Measurements from ENCODE around the gene CRYBG3.
"Not testable (repeated sequence)": the region's sequence is repeated elsewhere in the genome, so short reads cannot be mapped to it uniquely, and the experiment has no call there.

The CRYBG3 gene
- total RNA-seq = 14.3 to 33.0 (median 20.2) reads per million in 4 experiments

GRCh38 chr3:97821774-97822358, at the start of gene CRYBG3:
Gene CRYBG3, plus strand, starts transcription at chr3:97822011. Its CDS starts 196 bp downstream, at chr3:97822207.
- peak; percentile 63 for DNase-seq

- no peak for DNase-seq
These were observed 48.9 kb upstream of the CRYBG3 start for GRCh38 chr3:97772926-97773325.

DNA sequence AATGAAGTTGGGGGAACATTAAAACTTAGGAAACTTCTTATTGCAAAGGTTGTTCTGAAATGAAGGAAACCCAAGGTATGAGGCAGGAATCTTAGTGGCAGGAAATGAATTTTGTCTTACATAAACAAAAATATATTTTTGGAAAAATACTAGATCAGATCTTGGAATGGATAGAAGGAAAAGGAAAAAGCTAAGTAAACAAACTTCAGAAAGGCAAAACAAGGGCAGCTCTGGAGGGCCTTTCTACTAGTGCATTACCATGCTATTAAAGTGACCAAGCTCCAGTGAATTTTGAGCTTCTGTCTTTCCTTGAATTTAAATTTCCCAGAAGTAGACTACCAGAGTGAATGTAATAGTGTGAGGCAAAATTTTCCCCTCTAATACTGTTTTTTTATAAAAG, 43.7 kb upstream of the CRYBG3 start:
- no peak for DNase-seq

GRCh38 chr3:97793420-97794019, 28.3 kb upstream of the CRYBG3 start:
- no peak for DNase-seq

GRCh38 chr3:97795951-97796350, 25.9 kb upstream of the CRYBG3 start:
- no peak for DNase-seq

GRCh38 chr3:97804471-97804870, 17.3 kb upstream of the CRYBG3 start:
- DNase-seq = no peak

GRCh38 chr3:97810779-97811390, 10.9 kb upstream of the CRYBG3 start:
- no peak for DNase-seq

GRCh38 chr3:97815149-97815917, 6.5 kb upstream of the CRYBG3 start:
- no peak for DNase-seq

- no peak for DNase-seq
These were observed 5.0 kb upstream of the CRYBG3 start for GRCh38 chr3:97816811-97817210.

DNA sequence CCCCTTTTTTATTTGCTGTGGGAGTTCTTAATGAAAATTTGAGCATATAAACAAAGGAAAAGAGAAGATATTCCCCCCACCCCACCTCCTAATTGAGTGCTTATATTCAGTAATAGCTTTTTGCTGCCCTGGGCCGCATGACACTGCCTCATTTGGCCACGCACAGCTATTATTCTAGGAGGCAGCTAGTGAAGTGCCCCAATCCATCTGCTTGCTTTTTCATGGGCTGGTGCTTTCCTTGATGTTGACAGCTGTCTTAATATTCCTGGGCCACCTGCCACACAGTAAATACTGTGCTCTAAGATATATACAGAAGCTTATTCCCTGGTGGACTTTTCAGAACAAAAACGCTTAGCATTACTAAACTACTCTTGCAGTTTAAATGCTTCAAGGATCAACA, 3.8 kb upstream of the CRYBG3 start:
- no peak for DNase-seq

DNA sequence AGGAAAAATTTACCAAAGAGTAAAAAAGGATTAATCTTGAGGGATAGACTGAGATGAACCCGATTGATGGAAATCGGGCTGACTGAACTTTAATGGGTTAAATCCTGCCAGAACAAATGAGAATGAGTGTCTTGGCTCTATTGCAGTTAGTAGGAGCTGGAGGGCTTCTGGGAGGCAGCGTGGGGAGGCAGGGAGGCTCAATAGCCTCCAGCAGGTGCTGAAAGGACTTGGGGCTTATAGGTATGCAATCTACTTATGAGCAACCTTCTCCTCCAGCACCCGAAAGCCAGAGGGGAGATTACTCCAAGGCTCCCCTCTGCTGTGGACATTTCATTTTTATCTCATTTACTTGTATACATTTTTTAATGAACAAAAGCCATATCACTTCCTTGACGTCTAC, 1.0 kb upstream of the CRYBG3 start:
- DNase-seq = no peak

- peak; percentile 30 for DNase-seq
These were observed 481 bp upstream of the CRYBG3 start for GRCh38 chr3:97821287-97821773.

DNA sequence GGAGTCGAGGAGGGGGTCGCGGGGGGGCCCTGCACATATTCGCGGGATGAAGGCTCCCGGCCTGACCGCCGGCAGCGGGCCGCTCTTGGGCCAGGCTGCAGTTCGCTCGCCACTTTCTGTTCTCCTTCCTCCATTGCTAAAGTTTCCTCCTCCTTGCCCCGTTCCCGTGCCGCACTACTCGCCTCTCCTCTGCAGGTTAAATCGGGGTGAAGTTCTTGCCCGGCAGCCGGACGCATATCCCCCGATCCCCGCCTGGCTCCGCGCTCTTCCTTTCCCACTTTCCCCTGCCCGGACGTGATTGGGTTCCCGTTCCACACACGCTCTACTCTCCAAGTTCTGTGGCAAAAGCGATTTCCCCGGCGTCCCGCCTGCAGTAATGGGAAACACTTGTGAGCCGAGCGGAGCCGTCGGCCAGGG, 556 bp downstream of the CRYBG3 start:
- no peak for DNase-seq

DNA sequence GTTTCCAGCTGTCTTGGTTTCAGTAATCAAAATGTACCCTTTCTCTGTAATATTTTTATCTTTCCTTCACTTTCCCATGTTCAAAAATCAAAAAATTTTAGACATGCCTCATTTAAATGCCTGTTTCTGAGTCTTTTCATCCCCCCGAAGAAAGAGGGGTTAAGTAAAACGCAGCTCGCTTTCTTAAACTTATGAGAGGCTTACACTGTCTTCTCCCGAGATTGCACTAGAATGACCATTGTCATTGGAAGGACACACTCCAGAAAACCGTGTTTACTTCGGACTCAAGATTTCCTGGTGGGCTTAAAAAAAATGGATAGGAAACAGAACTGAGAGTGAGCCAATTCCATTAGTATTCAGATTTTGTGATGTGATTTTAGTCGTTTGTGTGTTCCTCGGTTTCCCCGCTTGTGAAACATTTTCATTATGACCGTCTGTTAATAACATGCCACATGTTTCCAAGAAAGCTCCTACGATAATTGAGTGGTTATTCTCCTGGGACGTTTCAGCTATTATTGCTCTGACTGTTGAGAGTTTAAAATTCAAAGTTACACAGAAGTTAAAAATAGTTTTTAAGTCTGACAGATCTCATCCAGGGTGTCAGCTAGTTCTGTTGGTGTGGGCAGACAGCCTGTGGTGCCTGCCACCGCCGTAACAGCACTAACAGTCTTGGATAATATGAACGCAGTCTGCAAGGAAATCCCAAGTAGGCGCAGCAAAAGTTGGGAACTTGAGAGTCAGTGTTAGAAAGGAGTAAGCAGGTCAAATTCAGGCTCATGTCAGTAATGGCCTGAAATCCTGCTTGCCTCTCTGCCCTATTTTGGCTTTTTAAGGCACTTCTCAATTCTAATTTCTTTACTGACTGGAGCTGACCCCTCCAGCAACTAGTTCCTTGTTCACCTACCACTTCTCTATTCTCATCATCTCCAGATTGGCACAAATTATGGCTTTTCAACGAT, 1.5 kb downstream of the CRYBG3 start:
- no peak for DNase-seq

- DNase-seq = no peak
These were observed 3.3 kb downstream of the CRYBG3 start for GRCh38 chr3:97825101-97825500.

DNA sequence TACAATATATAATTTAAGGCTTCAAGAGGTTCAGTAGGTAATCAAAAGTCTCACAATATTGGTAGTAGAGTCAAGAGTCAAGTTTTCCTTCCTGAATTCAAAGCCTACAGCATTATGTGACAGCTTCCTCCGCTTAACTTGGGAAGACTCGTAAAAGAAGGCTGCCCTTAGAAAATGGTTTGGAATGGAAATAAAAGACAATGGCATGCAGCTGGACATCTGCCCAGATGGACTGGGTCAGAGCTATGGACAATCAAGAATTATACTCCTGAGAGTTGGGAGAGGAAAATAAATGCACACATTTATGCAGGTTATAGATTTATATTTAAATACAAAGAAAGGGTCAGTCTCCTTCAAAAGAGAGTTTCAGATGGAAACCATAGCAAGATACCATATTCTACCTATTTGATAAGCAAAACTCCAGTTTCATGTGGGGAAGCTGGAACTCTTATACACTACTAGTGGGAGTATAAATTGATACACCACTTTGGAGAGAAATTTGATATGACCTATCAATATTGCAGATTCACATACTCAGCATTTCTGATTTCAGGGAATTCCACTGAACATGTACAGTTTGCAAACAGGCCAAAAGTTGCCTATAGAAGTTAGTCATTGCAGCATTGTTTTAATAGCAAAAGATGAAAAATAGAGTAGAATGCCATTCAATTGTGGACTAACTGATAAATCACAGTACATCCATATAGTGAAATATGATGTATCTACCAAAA, 6.1 kb downstream of the CRYBG3 start:
- DNase-seq = no peak

DNA sequence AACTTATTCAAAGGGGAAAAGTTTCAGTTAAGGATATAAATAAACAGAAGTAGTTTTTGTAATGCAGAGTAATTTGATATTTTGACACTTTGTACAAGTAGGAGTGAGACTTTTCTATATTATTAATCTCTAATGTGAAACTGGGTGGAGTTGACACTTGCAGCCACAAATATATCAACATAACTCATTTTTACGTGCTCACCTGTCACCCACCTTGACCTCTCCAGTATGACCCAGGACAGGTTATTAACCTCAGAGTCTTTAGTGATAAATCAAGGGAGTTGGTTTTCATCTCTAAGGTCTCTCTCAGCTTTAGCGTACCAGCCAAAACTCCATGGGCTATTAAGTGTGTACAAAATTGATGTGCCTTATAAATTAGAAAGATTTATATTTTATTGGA, 7.4 kb downstream of the CRYBG3 start:
- no peak for DNase-seq

- DNase-seq = no peak
These were observed 8.8 kb downstream of the CRYBG3 start for GRCh38 chr3:97830638-97831037.

GRCh38 chr3:97831140-97831539, 9.3 kb downstream of the CRYBG3 start:
- no peak for DNase-seq

- not testable (repeated sequence) for DNase-seq
These were observed 11.4 kb downstream of the CRYBG3 start for GRCh38 chr3:97833184-97833583.

DNA sequence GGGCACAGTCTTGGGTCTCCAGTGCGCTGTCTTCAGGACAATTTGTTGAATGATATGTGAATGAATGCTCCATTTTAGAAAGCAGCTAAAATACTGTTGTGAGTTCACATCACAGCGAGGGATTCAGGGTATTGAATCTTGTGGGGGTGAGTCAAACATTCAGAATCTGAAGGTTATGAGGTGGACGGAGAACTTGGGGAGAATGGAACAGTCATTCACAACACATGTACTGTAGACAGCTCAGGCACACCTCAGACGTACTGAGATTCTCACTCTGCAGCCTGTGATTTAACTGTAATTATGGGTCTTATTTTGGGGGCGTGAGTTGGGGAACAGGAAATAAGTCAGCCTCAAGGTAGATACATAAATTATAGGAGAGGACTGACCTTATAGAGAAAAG, 13.9 kb downstream of the CRYBG3 start:
- no peak for DNase-seq

DNA sequence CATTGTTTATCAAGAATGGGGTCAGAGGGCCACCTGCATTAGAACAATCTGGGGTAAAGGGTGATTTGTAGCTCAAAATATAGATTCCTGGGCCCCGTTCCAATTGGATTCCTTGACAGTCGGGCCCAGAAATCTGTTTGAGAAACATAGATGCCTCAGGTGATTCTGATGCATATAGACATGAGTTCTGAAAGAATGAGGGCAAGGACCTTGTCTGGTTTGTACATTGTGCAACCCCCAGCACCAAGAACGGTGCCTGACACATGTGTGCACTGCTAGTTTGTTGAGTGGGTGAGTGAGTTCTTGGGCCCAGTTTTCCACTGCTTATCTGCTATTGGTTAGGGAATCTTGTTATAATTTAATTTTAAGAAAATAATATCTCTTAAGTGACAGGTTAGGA, 16.6 kb downstream of the CRYBG3 start:
- DNase-seq = no peak

Data from effector CD8-positive, alpha-beta T cell (primary cell).